H9 (cell line): Measurements from ENCODE around the gene DOCK2. TPM values are rescaled to one million over a fixed set of nuclear protein-coding genes. Genes with fewer than 3 reads are reported as not detected.

ENCODE experiments used
- DNase-seq: peaks from one replicate; pipeline ENCODE4 v3.0.0-alpha.2; 2017
- H2AFZ ChIP-seq: one replicate; pipeline ENCODE4 v1.6.1; 2013; ENCODE audit warnings: mild to moderate bottlenecking, low read length, control low read depth, moderate library complexity
- H2AK5ac ChIP-seq: 2 replicates; pipeline ENCODE4 v1.6.1; 2013; ENCODE audit warnings: low read length, control low read depth, mixed read lengths; ENCODE audit not compliant: insufficient read length
- H2BK120ac ChIP-seq: one replicate; pipeline ENCODE4 v1.6.1; 2013; ENCODE audit warnings: low read depth, mild to moderate bottlenecking, low read length, control low read depth, inconsistent platforms; ENCODE audit not compliant: poor library complexity, severe bottlenecking
- H2BK12ac ChIP-seq: 2 replicates; pipeline ENCODE4 v1.6.1; 2013; ENCODE audit warnings: low read length, control low read depth, mixed read lengths, low read depth; ENCODE audit not compliant: insufficient read length
- H2BK15ac ChIP-seq: 2 replicates; pipeline ENCODE4 v1.6.1; 2013; ENCODE audit warnings: low read depth, low read length, control low read depth
- H2BK20ac ChIP-seq: one replicate; pipeline ENCODE4 v1.6.1; 2013; ENCODE audit warnings: low read depth, mild to moderate bottlenecking, low read length, control low read depth, inconsistent platforms; ENCODE audit not compliant: poor library complexity, severe bottlenecking
- H2BK5ac ChIP-seq: 2 replicates; pipeline ENCODE4 v1.6.1; 2013; ENCODE audit warnings: low read length, control low read depth, mixed read lengths; ENCODE audit not compliant: insufficient read length
- H3K14ac ChIP-seq: 2 replicates; pipeline ENCODE4 v1.6.1; 2013; ENCODE audit warnings: low read length, control low read depth; ENCODE audit not compliant: insufficient read depth
- H3K18ac ChIP-seq: 2 replicates; pipeline ENCODE4 v1.6.1; 2013; ENCODE audit warnings: low read depth, mild to moderate bottlenecking, mixed read lengths, low read length, control low read depth; ENCODE audit not compliant: insufficient read length
- H3K23ac ChIP-seq: 2 replicates; pipeline ENCODE4 v1.6.1; 2013; ENCODE audit warnings: low read length, control low read depth, mixed read lengths, low read depth; ENCODE audit not compliant: insufficient read length
- H3K23me2 ChIP-seq: 2 replicates; pipeline ENCODE4 v1.6.1; 2013; ENCODE audit warnings: low read depth, mild to moderate bottlenecking, mixed read lengths, low read length, control low read depth; ENCODE audit not compliant: insufficient read length, poor library complexity, severe bottlenecking
- H3K27ac ChIP-seq: 2 replicates; pipeline ENCODE4 v1.5.1; 2013; ENCODE audit warnings: low read length, control low read depth, mixed read lengths, low read depth; ENCODE audit not compliant: insufficient read length
- H3K27me3 ChIP-seq: 2 replicates; pipeline ENCODE4 v1.6.1; 2013; ENCODE audit warnings: low read length, control low read depth, inconsistent platforms; ENCODE audit not compliant: insufficient read depth
- H3K4ac ChIP-seq: 2 replicates; pipeline ENCODE4 v1.6.1; 2013; ENCODE audit warnings: low read depth, mild to moderate bottlenecking, control low read depth, inconsistent platforms, low read length, moderate library complexity
- H3K4me1 ChIP-seq: 2 replicates; pipeline ENCODE4 v1.6.1; 2013; ENCODE audit warnings: low read length, control low read depth, inconsistent platforms; ENCODE audit not compliant: insufficient read depth
- H3K4me2 ChIP-seq: 2 replicates; pipeline ENCODE4 v1.6.1; 2013; ENCODE audit warnings: low read length, control low read depth, mixed read lengths; ENCODE audit not compliant: insufficient read length, insufficient read depth
- H3K56ac ChIP-seq: 2 replicates; pipeline ENCODE4 v1.6.1; 2013; ENCODE audit warnings: low read depth, mild to moderate bottlenecking, mixed read lengths, low read length, control low read depth; ENCODE audit not compliant: insufficient read length
- H3K79me1 ChIP-seq: 2 replicates; pipeline ENCODE4 v1.6.1; 2013; ENCODE audit warnings: low read depth, mild to moderate bottlenecking, moderate library complexity, low read length, control low read depth, inconsistent platforms; ENCODE audit not compliant: insufficient read depth, poor library complexity, severe bottlenecking
- H3K79me2 ChIP-seq: 2 replicates; pipeline ENCODE4 v1.6.1; 2013; ENCODE audit warnings: low read length, control low read depth, inconsistent platforms; ENCODE audit not compliant: insufficient read depth
- H3K9ac ChIP-seq: 2 replicates; pipeline ENCODE4 v1.6.1; 2013; ENCODE audit warnings: low read length, control low read depth, mixed read lengths; ENCODE audit not compliant: insufficient read length; ENCODE audit errors: extremely low read depth
- H3K9me3 ChIP-seq: one replicate; pipeline ENCODE4 v1.6.1; 2013; ENCODE audit warnings: low read depth, low read length, inconsistent platforms; ENCODE audit not compliant: control insufficient read depth
- H3T11ph ChIP-seq: one replicate; pipeline ENCODE4 v1.6.1; 2013; ENCODE audit warnings: mild to moderate bottlenecking, low read length, control low read depth, inconsistent platforms
- H4K20me1 ChIP-seq: one replicate; pipeline ENCODE4 v1.6.1; 2013; ENCODE audit not compliant: control insufficient read depth, insufficient read length, insufficient read depth
- H4K5ac ChIP-seq: 2 replicates; pipeline ENCODE4 v1.6.1; 2013; ENCODE audit warnings: low read depth, mild to moderate bottlenecking, mixed read lengths, low read length, control low read depth; ENCODE audit not compliant: insufficient read length
- H4K8ac ChIP-seq: replicated peaks from 2 replicates; pipeline ENCODE4 v1.6.1; 2013; ENCODE audit warnings: low read length, control low read depth, mixed read lengths, low read depth; ENCODE audit not compliant: insufficient read length
- H4K91ac ChIP-seq: 2 replicates; pipeline ENCODE4 v1.6.1; 2013; ENCODE audit warnings: low read depth, mild to moderate bottlenecking, moderate library complexity, mixed read lengths, low read length, control low read depth; ENCODE audit not compliant: insufficient read length
- H3K27ac Mint-ChIP-seq, 3 experiments: 2 replicates in 2 of 3; 3 replicates in 1 of 3; pipeline ENCODE4 v1.8.0; 2020 to 2021; ENCODE audit warnings: mixed read lengths in 3 of 3, mild to moderate bottlenecking in 1 of 3, moderate library complexity in 1 of 3
- H3K27me3 Mint-ChIP-seq: 2 replicates; pipeline ENCODE4 v1.8.0; 2021; ENCODE audit warnings: low read depth, mild to moderate bottlenecking, moderate library complexity, mixed read lengths
- H3K36me3 Mint-ChIP-seq, 3 experiments: 2 replicates in 2 of 3; 3 replicates in 1 of 3; pipeline ENCODE4 v1.8.0; 2020 to 2021; ENCODE audit warnings: low read depth in 3 of 3, mixed read lengths in 3 of 3; ENCODE audit not compliant: insufficient read depth in 1 of 3
- H3K4me1 Mint-ChIP-seq, 2 experiments: 2 replicates each; pipeline ENCODE4 v1.8.0; 2020; ENCODE audit warnings: mixed read lengths in 2 of 2
- H3K4me3 Mint-ChIP-seq, 2 experiments: 2 replicates in 1 of 2; 3 replicates in 1 of 2; pipeline ENCODE4 v1.8.0; 2020 to 2021; ENCODE audit warnings: mild to moderate bottlenecking in 2 of 2, mixed read lengths in 2 of 2, moderate library complexity in 1 of 2
- H3K9me3 Mint-ChIP-seq, 2 experiments: 2 replicates in 1 of 2; 3 replicates in 1 of 2; pipeline ENCODE4 v1.8.0; 2020; ENCODE audit warnings: mild to moderate bottlenecking in 2 of 2, mixed read lengths in 2 of 2, moderate library complexity in 1 of 2
- CTCF ChIP-seq: fragments of 200-600 bp; sonication (generic); conservative IDR thresholded peaks from 3 replicates; pipeline ENCODE4 v1.8.0; 2021; ENCODE audit warnings: antibody characterized with exemption, mild to moderate bottlenecking
- WGBS: extraction: QIAGEN DNeasy Blood & Tissue Kit; methylation state at CpG from one replicate; pipeline ENCODE4 v1.1.7; 2013; ENCODE audit warnings: missing lambda C conversion rate, low lambda C conversion rate, mixed read lengths; ENCODE audit not compliant: insufficient read length; ENCODE audit errors: extremely low coverage; 5-methylcytosine and 5-hydroxymethylcytosine counted together
- total RNA-seq: library from RNA; stranded (reverse); gene quantifications from 2 replicates; pipeline ENCODE4 v1.2.1, GENCODE V29; 2021

The DOCK2 gene
- total RNA-seq, 1 experiment from 2014 or later, result 7.8 TPM

GRCh38 chr5:170097934-170098333, 460.9 kb downstream of the DOCK2 start:
- WGBS, result no CpG with 5 or more reads among the region's 9 CpGs
- H3K23me2 ChIP-seq, result no peaks in the 10 kb centered on the region
- no peak overlapping the region for H2BK20ac ChIP-seq
- H2AK5ac ChIP-seq, result no peak overlapping the region
- no peak overlapping the region for H3K27ac Mint-ChIP-seq
- no peak overlapping the region for H3K4ac ChIP-seq
- no peak overlapping the region for H3K23ac ChIP-seq
- no peaks in the 10 kb centered on the region for H3K27me3 ChIP-seq
- no peak overlapping the region for H2BK120ac ChIP-seq
- H2BK15ac ChIP-seq, result no peak overlapping the region
- H3K9ac ChIP-seq, result no peak overlapping the region
- no peak for TF ChIP-seq CTCF
- no peak overlapping the region for H4K91ac ChIP-seq
- no peak overlapping the region for H3K27ac ChIP-seq
- H2BK5ac ChIP-seq, result no peak overlapping the region
- H4K5ac ChIP-seq, result no peak overlapping the region
- H3K9me3 ChIP-seq, result no peaks in the 10 kb centered on the region
- H3K4me1 Mint-ChIP-seq, result peaks cover 11 to 12% of the 10 kb centered on the region in 2 experiments
- no peak overlapping the region for H3K56ac ChIP-seq
- no peak overlapping the region for H3K4me2 ChIP-seq
- no peak overlapping the region for H2AFZ ChIP-seq
- H2BK12ac ChIP-seq, result no peak overlapping the region
- H3K9me3 Mint-ChIP-seq, result peaks cover 3 to 7% of the 10 kb centered on the region in 2 experiments; a peak in 4 of 5 replicates
- H3K79me1 ChIP-seq, result no peaks in the 10 kb centered on the region
- no peaks in the 10 kb centered on the region for H4K20me1 ChIP-seq
- no peaks in the 10 kb centered on the region for H3K36me3 Mint-ChIP-seq
- H4K8ac ChIP-seq, result no peak overlapping the region
- DNase-seq, result no peak
- no peak overlapping the region for H3K18ac ChIP-seq
- no peak overlapping the region for H3T11ph ChIP-seq
- H3K14ac ChIP-seq, result no peak overlapping the region
- H3K4me3 Mint-ChIP-seq, result no peak overlapping the region
- no peaks in the 10 kb centered on the region for H3K4me1 ChIP-seq
- H3K79me2 ChIP-seq, result no peaks in the 10 kb centered on the region
- H3K27me3 Mint-ChIP-seq, result peaks cover 32% of the 10 kb centered on the region
